Measurements from ENCODE around the gene GANAB.
"Not testable (repeated sequence)": the region's sequence is repeated elsewhere in the genome, so short reads cannot be mapped to it uniquely, and the experiment has no call there.

The GANAB gene

GRCh38 chr11:62600367-62601121, 45.9 kb downstream of the GANAB start:
- DNase-seq = no peak

GRCh38 chr11:62599901-62600300, 46.5 kb downstream of the GANAB start:
- no peak for DNase-seq

GRCh38 chr11:62599069-62599696, 47.2 kb downstream of the GANAB start:
- peak; percentile 88 for DNase-seq

- no peak for DNase-seq
Measured at GRCh38 chr11:62595124-62595523, 51.3 kb downstream of the GANAB start.

GRCh38 chr11:62593434-62594044, 52.9 kb downstream of the GANAB start:
- peak; percentile 39 for DNase-seq

GRCh38 chr11:62592989-62593421, 53.4 kb downstream of the GANAB start:
- no peak for DNase-seq

- no peak for DNase-seq
Measured at GRCh38 chr11:62592146-62592815, 54.1 kb downstream of the GANAB start.

- DNase-seq = peak; percentile 99
Measured at GRCh38 chr11:62591448-62592145, 54.8 kb downstream of the GANAB start, which contains the start of gene TUT1. Gene TUT1, minus strand, starts transcription at chr11:62591523. Its CDS starts 38 bp downstream, at chr11:62591485.

- DNase-seq = no peak
Measured at GRCh38 chr11:62588966-62589637, 57.3 kb downstream of the GANAB start.

- not testable (repeated sequence) for DNase-seq
Measured at GRCh38 chr11:62585356-62585755, 61.1 kb downstream of the GANAB start.

- DNase-seq = not testable (repeated sequence)
Measured at GRCh38 chr11:62581735-62582134, 64.7 kb downstream of the GANAB start.

- DNase-seq = no peak
Measured at GRCh38 chr11:62580959-62581715, 65.3 kb downstream of the GANAB start.

GRCh38 chr11:62579252-62579651, 67.2 kb downstream of the GANAB start:
- no peak for DNase-seq

GRCh38 chr11:62578541-62578940, 67.9 kb downstream of the GANAB start:
- DNase-seq = no peak

GRCh38 chr11:62577046-62577714, 69.2 kb downstream of the GANAB start:
- DNase-seq = no peak

GRCh38 chr11:62575837-62576236, 70.6 kb downstream of the GANAB start:
- no peak for DNase-seq

- no peak for DNase-seq
Measured at GRCh38 chr11:62575156-62575555, 71.3 kb downstream of the GANAB start.

Measured in DMS153 (cell line).